Common myeloid progenitor, CD34-positive (primary cell): ENCODE results near the gene ST3GAL2.
A peak's percentile ranks its signal among the peaks of the same experiment; 100 is the strongest.

Source experiments
- CTCF ChIA-PET: fragments of 350-600 bp; sonication (Branson Sonifier 250); formaldehyde crosslinking; loops from one replicate; lab custom pipeline; 2021; ENCODE audit warnings: antibody characterized with exemption; lab: Charles Lee
- POLR2A ChIA-PET: fragments of 350-600 bp; sonication (Branson Sonifier 250); formaldehyde crosslinking; loops from one replicate; lab custom pipeline; 2021; ENCODE audit warnings: antibody characterized with exemption; lab: Charles Lee
- DNase-seq, 3 donors: peaks; one replicate each; pipeline versions ENCODE4 v3.0.0 to v3.0.0-alpha.2; 2013
- H3K27ac ChIP-seq, 2 experiments: 1 replicate in 1 of 2; 2 replicates in 1 of 2; pipeline ENCODE4 v1.7.0; 2013; ENCODE audit warnings: inconsistent platforms in 2 of 2, low read length in 2 of 2, mild to moderate bottlenecking in 2 of 2, low read depth in 1 of 2, moderate library complexity in 1 of 2; ENCODE audit not compliant: severe bottlenecking in 2 of 2, insufficient read depth in 1 of 2, poor library complexity in 1 of 2
- H3K27me3 ChIP-seq, 5 experiments: replicated peaks in 2 of 5; 1 replicate in 3 of 5; 2 replicates in 2 of 5; pipeline versions ENCODE4 v1.6.1 to v1.7.0; 2013; ENCODE audit warnings: low read length in 4 of 5, mild to moderate bottlenecking in 2 of 5, moderate library complexity in 2 of 5, inconsistent platforms in 1 of 5; ENCODE audit not compliant: insufficient read depth in 5 of 5, control insufficient read depth in 4 of 5
- H3K36me3 ChIP-seq, 4 experiments: 1 replicate in 2 of 4; 2 replicates in 2 of 4; pipeline versions ENCODE4 v1.6.1 to v1.7.0; 2013; ENCODE audit warnings: low read length in 3 of 4, control low read depth in 1 of 4, mild to moderate bottlenecking in 1 of 4; ENCODE audit not compliant: control insufficient read depth in 4 of 4, insufficient read depth in 4 of 4
- H3K4me1 ChIP-seq, 4 experiments: 1 replicate in 3 of 4; 2 replicates in 1 of 4; pipeline versions ENCODE4 v1.6.1 to v1.7.1; 2013; ENCODE audit warnings: low read length in 3 of 4, mild to moderate bottlenecking in 3 of 4, control low read depth in 1 of 4, inconsistent platforms in 1 of 4, moderate library complexity in 1 of 4; ENCODE audit not compliant: control insufficient read depth in 4 of 4, insufficient read depth in 4 of 4; ENCODE audit errors: control extremely low read depth in 1 of 4
- H3K4me3 ChIP-seq, 7 experiments: 1 replicate in 4 of 7; 2 replicates in 3 of 7; pipeline versions ENCODE4 v1.5.1 to v1.7.0; 2013; ENCODE audit warnings: mild to moderate bottlenecking in 7 of 7, low read length in 6 of 7, moderate library complexity in 6 of 7, inconsistent platforms in 2 of 7, low read depth in 2 of 7, control low read depth in 1 of 7; ENCODE audit not compliant: insufficient read depth in 4 of 7, control insufficient read depth in 1 of 7; ENCODE audit errors: extremely low read depth in 1 of 7
- H3K9me3 ChIP-seq, 5 experiments: 1 replicate in 4 of 5; 2 replicates in 1 of 5; pipeline versions ENCODE4 v1.6.1 to v1.7.1; 2013; ENCODE audit warnings: low read length in 4 of 5, mild to moderate bottlenecking in 2 of 5, inconsistent platforms in 1 of 5, low read depth in 1 of 5, moderate library complexity in 1 of 5; ENCODE audit not compliant: control insufficient read depth in 4 of 5, insufficient read depth in 2 of 5; ENCODE audit errors: control extremely low read depth in 1 of 5
- WGBS: methylation state at CpG from one replicate; pipeline ENCODE4 v1.1.5; 2013; ENCODE audit not compliant: insufficient coverage; 5-methylcytosine and 5-hydroxymethylcytosine counted together

The ST3GAL2 gene

DNA sequence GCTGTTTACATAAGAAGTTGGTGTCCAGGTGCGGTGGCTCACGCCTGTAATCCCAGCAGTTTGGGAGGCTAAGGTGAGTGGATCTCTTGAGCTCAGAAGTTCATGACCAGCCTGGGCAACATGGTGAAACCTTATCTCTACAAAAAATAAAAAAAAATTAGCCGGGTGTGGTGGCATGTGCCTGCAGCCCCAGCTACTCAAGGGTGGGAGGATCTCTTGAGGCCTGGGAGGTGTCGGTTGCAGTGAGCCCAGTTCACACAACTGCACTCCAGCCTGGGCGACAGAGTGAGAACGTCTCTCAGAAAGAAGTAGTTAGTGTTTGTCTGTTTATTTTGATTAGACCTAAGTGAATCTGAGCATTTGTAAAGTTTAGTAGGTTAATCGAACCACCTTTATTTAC, 79.3 kb downstream of the ST3GAL2 start:
- WGBS, result 98% methylated on average over 5 of the region's 7 CpGs
- Histone ChIP-seq H3K4me3 (no peak overlapping the region), H3K4me1 (no peaks in the 10 kb centered on the region), H3K36me3 (peaks cover 22 to 80% (median 66%) of the 10 kb centered on the region in 4 experiments), H3K9me3 (no peaks in the 10 kb centered on the region), H3K27me3 (no peaks in the 10 kb centered on the region), H3K27ac (no peak overlapping the region)
- CTCF ChIA-PET, result interaction anchor here (1.4 kb wide), 1 partner anchor 10 kb away, joined by 5 read pairs; no protein-coding TSS in a partner anchor
- DNase-seq, result no peak
- POLR2A ChIA-PET, result no interaction called here

DNA sequence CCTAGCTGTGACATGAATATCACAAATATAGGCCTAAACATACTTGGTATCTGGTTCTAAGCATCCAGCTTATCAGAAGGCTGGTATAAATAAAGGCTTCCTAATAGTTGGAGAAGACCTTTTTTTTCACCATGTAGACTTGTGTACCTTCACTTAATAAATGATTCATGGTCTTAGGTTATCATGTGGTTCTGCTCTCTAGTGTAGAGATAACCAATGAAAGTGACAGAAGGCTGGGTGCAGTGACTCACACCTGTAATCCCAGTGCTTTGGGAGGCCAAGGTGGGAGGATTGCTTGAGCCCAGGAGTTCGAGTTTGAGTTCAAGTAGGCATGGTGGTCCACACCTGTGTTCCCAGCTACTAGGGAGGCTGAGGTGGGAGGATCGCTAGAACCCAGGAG, 89.1 kb downstream of the ST3GAL2 start:
- Histone ChIP-seq H3K27ac (peak overlapping the region in 1 of 2 experiments; percentile 19), H3K27me3 (no peaks in the 10 kb centered on the region), H3K4me1 (peaks cover 5 to 17% (median 12%) of the 10 kb centered on the region in 4 experiments), H3K9me3 (no peaks in the 10 kb centered on the region), H3K36me3 (peaks cover 4 to 20% (median 14%) of the 10 kb centered on the region in 4 experiments), H3K4me3 (no peak overlapping the region)
- 96% methylated on average over 2 of the region's 2 CpGs for WGBS
- CTCF ChIA-PET, result no interaction called here
- POLR2A ChIA-PET, result interaction anchor here (1.9 kb wide), 1 partner anchor 11 kb away, joined by 4 read pairs; no protein-coding TSS in a partner anchor
- no peak for DNase-seq

DNA sequence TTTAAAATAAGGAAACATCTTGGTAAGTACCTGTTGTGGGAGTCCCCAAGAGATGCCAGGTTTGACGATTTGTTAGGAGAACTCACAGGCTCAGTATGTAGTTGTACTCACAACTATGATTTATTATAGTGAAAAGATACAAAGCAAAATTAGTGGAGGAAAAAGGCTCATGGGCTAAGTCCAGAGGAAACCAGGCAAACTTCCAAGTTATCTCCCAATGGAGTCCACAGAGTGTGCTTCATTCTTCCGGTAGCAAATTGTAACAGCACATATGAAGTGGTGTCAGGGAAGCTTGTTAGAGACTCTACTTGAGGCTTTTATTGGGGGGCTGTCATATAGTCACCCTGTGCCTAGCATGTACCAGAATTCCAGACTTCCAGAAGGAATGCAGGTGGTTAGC, 89.9 kb downstream of the ST3GAL2 start:
- H3K4me1 ChIP-seq, result peaks cover 5 to 17% (median 12%) of the 10 kb centered on the region in 4 experiments
- no peaks in the 10 kb centered on the region for H3K27me3 ChIP-seq
- POLR2A ChIA-PET, result no interaction called here
- H3K9me3 ChIP-seq, result no peaks in the 10 kb centered on the region
- DNase-seq, result no peak
- CTCF ChIA-PET, result no interaction called here
- no peak overlapping the region for H3K27ac ChIP-seq
- 100% methylated on average over 1 of the region's 2 CpGs for WGBS
- no peak overlapping the region for H3K4me3 ChIP-seq
- peaks cover 4 to 18% (median 12%) of the 10 kb centered on the region in 4 experiments for H3K36me3 ChIP-seq

DNA sequence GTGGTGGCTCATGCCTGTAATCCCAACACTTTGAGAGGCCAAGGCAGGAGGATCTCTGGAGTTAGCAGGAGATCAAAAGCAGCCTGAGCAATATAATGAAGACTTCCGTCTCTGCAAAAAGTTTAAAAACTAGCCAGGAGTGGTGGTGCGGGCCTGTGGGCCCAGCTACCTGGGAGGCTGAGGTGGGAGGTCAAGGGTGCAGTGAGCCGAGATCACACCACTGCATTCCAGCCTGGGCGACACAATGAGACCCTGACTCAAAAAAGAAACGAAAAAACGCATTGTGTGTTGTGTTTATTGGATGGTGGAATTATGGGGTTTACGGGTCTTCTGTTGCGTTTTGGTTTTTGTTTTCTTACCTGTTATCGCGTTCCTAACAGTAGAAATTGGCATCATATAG, 93.1 kb downstream of the ST3GAL2 start:
- Histone ChIP-seq H3K9me3 (no peaks in the 10 kb centered on the region), H3K4me1 (peaks cover 5 to 19% (median 13%) of the 10 kb centered on the region in 4 experiments), H3K4me3 (peak overlapping the region in 6 of 7 experiments; percentile 77 to 94 (median 84)), H3K36me3 (peaks cover 3 to 12% (median 4%) of the 10 kb centered on the region in 4 experiments), H3K27ac (peak overlapping the region; percentile 96 to 98), H3K27me3 (no peaks in the 10 kb centered on the region)
- WGBS, result 100% methylated on average over 4 of the region's 10 CpGs
- ChIA-PET POLR2A (interaction anchor here (1.5 to 1.8 kb wide), 2 partner anchors 10 to 47 kb away, joined by 3 to 5 read pairs; partner anchors contain the start of gene DDX19B), CTCF (interaction anchor here (0.9 to 1.7 kb wide), 6 partner anchors 9 to 57 kb away, joined by 3 to 5 read pairs (median 4); partner anchors contain the start of genes AARS1 and DDX19B)
- no peak for DNase-seq

DNA sequence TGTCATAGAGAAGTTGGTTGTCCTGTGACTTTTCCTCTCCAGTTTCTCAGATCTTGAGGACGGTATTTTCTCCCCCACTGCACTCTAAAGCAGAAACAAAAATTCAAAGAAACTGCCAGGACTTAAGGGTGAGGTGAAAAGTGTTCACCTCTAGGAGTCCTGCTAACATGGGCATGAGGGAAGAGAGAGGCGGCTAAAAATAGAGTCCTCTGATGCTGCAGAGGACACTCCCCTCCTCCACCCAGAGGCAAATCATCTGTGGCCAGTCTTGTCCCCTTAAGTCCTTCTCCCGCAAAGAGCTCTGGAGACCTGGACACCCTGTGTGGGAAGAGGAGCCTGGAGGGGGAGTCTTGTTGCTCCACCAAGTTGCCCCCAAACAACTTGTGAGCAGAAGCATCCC, 96.9 kb downstream of the ST3GAL2 start:
- ChIA-PET CTCF (no interaction called here), POLR2A (no interaction called here)
- Histone ChIP-seq H3K4me3 (no peak overlapping the region), H3K36me3 (peaks cover 0 to 8% (median under 1%) of the 10 kb centered on the region in 4 experiments), H3K27ac (no peak overlapping the region), H3K4me1 (peaks cover 0 to 12% (median 6%) of the 10 kb centered on the region in 4 experiments), H3K9me3 (no peaks in the 10 kb centered on the region), H3K27me3 (no peaks in the 10 kb centered on the region)
- WGBS, result no CpG with 5 or more reads among the region's 3 CpGs
- peak in 1 of 3 donors; percentile 10 for DNase-seq

DNA sequence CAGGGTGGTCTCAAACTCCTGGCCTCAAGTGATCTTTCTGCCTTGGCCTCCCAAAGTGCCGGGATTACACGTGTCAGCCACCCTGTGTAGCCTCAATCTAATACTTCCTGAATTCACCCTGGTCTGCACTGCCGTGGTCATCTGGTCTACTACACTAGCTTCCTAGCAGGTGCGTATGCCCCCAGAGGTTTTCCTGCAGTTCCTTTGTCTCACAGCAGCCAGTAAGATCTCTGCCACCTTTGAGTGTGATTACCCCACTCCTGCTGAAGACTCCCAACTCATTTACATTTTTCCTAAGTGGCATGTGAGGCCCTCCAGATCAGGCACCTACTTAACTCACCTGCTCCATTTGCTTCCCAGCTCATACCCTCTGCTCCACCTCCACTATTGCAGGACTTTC, 97.3 kb downstream of the ST3GAL2 start:
- Histone ChIP-seq H3K9me3 (no peaks in the 10 kb centered on the region), H3K36me3 (peaks cover 0 to 8% (median under 1%) of the 10 kb centered on the region in 4 experiments), H3K27me3 (no peaks in the 10 kb centered on the region), H3K27ac (no peak overlapping the region), H3K4me3 (no peak overlapping the region), H3K4me1 (peaks cover 0 to 12% (median 6%) of the 10 kb centered on the region in 4 experiments)
- ChIA-PET POLR2A (no interaction called here), CTCF (no interaction called here)
- DNase-seq, result no peak
- WGBS, result 66% methylated on average over 4 of the region's 4 CpGs

DNA sequence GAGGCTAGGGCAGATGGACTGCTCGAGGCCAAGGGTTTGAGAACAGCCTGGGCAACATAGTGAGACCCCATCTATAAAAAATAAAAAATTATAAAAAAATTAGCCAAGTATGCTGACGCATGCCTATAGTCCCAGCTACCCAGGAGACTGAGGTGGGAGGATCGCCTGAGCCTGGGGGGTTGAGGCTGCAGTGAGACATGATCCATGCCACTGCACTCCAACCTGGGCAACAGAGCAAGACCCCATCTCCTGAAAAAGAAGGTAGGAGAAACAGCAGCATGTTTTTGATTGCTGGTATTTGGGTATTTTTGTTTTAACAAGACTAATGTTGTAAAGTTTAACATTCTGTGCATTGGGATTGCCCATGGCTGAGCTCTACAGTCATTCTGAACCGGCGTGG, 101.1 kb downstream of the ST3GAL2 start:
- WGBS, result 100% methylated on average over 4 of the region's 5 CpGs
- POLR2A ChIA-PET, result no interaction called here
- CTCF ChIA-PET, result no interaction called here
- Histone ChIP-seq H3K27me3 (no peaks in the 10 kb centered on the region), H3K4me1 (peaks cover 0 to 6% (median 0%) of the 10 kb centered on the region in 4 experiments), H3K4me3 (no peak overlapping the region), H3K36me3 (peaks cover 13 to 29% (median 20%) of the 10 kb centered on the region in 4 experiments), H3K27ac (no peak overlapping the region), H3K9me3 (no peaks in the 10 kb centered on the region)
- DNase-seq, result no peak
